Measurements from ENCODE around the gene SUSD2. TPM values are rescaled to one million over a fixed set of nuclear protein-coding genes. Genes with fewer than 3 reads are reported as not detected.
"Not testable (repeated sequence)": the region's sequence is repeated elsewhere in the genome, so short reads cannot be mapped to it uniquely, and the experiment has no call there.

Gene SUSD2
- total RNA-seq, 4 donors from 2014 or later, result 10.7 to 367 (median 209) TPM

DNA sequence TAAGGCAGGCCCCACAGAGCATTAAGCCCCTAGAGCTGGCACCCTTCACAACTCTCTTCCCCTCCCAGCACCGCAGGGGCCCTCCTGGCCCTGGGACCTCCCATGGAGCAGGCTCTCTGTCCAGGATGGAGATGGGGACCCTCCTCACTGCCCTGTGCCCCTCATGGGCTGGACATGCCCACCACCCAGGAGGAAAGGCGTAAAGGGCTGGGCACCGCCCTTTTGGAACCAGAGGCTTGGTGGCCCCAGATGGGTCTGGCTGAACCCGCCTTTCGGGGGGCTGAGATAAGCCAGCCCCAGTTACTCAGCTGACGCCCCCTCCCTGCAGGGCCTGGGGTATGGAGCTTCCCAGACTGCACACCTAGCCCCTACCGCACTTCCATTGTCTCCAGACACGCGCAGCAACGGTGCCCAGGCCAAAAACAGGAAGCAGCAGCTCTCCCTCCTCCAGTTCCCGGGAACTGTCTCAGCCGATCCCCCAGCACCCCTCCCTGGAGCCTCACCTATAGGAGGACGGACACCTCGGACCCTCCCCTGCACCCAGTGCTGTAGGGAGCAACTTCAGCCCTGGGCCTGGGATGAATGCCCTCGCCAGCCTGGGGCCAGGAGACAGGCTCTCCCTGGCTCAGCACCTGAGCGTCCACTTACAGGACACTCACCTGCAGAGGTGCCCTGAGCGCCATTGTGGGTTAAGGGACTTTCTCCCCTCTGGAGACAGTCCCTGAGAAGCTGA, 1.6 kb upstream of the SUSD2 start:
- no peak for DNase-seq
- no peak overlapping the region for H3K27ac ChIP-seq
- peaks cover 0 to 33% (median 0%) of the 10 kb centered on the region in 3 donors for H3K36me3 ChIP-seq
- no peaks in the 10 kb centered on the region for H3K27me3 ChIP-seq
- no peak overlapping the region for H3K4me3 ChIP-seq
- H3K9me3 ChIP-seq, result no peaks in the 10 kb centered on the region
- TF ChIP-seq, protein P1, sequence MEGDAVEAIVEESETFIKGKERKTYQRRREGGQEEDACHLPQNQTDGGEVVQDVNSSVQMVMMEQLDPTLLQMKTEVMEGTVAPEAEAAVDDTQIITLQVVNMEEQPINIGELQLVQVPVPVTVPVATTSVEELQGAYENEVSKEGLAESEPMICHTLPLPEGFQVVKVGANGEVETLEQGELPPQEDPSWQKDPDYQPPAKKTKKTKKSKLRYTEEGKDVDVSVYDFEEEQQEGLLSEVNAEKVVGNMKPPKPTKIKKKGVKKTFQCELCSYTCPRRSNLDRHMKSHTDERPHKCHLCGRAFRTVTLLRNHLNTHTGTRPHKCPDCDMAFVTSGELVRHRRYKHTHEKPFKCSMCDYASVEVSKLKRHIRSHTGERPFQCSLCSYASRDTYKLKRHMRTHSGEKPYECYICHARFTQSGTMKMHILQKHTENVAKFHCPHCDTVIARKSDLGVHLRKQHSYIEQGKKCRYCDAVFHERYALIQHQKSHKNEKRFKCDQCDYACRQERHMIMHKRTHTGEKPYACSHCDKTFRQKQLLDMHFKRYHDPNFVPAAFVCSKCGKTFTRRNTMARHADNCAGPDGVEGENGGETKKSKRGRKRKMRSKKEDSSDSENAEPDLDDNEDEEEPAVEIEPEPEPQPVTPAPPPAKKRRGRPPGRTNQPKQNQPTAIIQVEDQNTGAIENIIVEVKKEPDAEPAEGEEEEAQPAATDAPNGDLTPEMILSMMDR (IDR thresholded peaks at IDR 0.05), result no peak
- peaks cover 0 to 25% (median 0%) of the 10 kb centered on the region in 4 donors for H3K4me1 ChIP-seq

DNA sequence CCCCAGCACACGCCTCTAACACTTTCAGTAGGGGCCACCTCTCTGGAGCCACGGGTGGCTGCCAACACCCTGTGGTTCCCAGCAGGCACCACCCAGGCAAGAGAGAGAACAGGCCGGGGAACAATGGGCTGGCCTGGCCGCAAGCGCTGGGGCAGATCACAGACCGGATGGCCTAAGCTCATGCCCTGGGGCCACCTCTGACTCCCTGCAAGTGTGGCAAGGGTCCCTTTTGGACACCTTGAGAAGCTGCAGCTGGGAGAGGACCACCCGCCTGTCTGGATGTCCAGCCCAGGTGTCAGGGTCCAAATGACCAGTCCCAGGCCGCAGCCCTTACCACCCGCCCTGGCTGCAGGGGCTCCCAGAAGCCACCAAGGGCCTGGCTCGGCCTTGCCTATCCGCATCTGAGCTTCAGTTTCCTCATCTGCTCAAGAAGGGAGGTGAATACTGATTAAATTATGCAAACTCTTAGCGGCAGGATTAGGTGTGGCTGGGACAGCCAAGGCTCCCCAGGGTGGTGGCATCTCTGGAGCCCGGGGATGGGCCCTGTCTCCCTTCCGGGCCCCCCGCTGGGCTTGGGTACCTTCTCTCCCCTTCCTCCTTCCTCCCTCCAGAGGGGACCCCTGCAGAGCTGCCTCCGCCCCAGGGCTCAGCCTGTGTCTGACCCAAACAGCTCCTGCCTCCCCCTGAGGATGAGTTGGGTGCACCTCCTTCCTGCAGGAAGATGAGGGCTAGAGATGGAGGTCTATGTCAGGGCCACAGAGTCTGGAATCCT, 785 bp upstream of the SUSD2 start:
- H3K4me3 ChIP-seq, result no peak overlapping the region
- no peaks in the 10 kb centered on the region for H3K27me3 ChIP-seq
- peaks cover 0 to 20% (median 0%) of the 10 kb centered on the region in 4 donors for H3K4me1 ChIP-seq
- DNase-seq, result no peak
- TF ChIP-seq, protein P1 (IDR thresholded peaks at IDR 0.05), result no peak
- TF ChIP-seq POLR2A (IDR thresholded peaks at IDR 0.05), result no peak
- peak overlapping the region in 2 of 4 donors; percentile 70 to 80 for H3K27ac ChIP-seq
- peaks cover 0 to 27% (median 0%) of the 10 kb centered on the region in 3 donors for H3K36me3 ChIP-seq
- H3K9me3 ChIP-seq, result no peaks in the 10 kb centered on the region

DNA sequence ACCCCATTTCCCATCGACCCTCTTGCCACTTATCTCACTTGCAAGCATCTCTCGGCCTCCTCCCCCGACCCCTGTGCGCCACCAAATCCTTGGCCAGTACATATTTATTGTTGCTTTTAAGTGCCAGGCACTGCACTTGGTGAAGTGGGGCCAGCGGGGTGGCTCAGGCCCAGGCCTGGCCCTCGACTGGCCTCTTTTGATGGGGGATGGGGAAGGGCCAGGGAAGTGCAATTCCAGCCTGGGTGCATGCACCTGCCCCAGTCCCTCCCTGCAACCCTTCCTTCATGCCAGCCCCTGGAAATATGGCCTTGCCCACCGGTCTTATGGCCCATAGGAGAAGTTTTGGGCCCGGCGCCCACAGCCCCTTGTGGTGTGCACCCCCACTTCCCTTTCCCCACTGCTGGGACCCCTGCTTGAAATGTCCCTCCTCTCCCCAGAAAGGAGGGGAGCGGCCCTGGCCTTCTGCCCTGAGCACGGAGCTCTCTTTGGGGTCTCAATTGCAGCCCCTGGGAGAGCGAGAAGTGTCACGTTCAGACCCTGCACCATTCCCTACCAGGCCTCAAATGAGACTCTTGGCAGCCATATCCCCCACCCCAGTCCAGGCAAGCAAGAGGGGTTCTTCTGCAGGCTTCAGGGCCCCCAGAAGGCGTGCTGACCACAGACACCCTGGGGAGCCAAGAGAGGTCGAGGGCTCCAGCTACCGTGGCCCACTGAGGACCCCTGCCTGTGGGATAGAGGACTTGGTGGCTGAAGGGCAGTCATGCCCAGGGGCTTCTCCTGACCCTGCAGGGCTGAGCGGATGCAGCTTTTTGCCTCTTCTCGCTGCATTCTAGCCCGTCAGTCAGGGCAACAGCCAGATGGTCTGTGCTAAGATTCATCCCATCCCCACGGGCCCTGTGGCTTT, 961 bp downstream of the SUSD2 start:
- Histone ChIP-seq H3K4me3 (peak overlapping the region in 3 of 4 donors; percentile 24 to 42 (median 42)), H3K36me3 (peaks cover 0 to 9% (median 0%) of the 10 kb centered on the region in 3 donors), H3K4me1 (peaks cover 0 to 20% (median 0%) of the 10 kb centered on the region in 4 donors), H3K27ac (peak overlapping the region in 3 of 4 donors; percentile 32 to 80 (median 70)), H3K9me3 (no peaks in the 10 kb centered on the region), H3K27me3 (no peaks in the 10 kb centered on the region)
- no peak for TF ChIP-seq POLR2A (IDR thresholded peaks at IDR 0.05)
- TF ChIP-seq, protein P1 (IDR thresholded peaks at IDR 0.05), result no peak
- DNase-seq, result no peak

DNA sequence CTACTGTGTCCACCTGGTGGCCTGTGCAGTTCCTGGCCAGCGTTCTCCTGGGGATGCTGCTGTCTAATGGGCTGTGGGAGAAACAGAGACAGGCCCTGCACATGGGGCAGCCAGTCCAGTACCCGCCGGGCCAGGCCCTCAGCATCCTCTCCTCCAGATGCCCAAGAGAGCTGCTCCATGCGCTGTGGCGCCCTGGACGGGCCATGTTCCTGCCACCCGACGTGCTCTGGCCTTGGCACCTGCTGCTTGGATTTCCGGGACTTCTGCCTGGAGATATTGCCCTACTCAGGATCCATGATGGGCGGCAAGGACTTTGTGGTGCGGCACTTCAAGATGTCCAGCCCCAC, 1.6 kb downstream of the SUSD2 start:
- DNase-seq, H3K9me3 ChIP-seq, H3K27me3 ChIP-seq, H3K27ac ChIP-seq, H3K36me3 ChIP-seq: not testable (repeated sequence)
- Histone ChIP-seq H3K4me1 (peaks cover 0 to 20% (median 0%) of the 10 kb centered on the region in 4 donors), H3K4me3 (peak overlapping the region in 1 of 4 donors; percentile 42)

DNA sequence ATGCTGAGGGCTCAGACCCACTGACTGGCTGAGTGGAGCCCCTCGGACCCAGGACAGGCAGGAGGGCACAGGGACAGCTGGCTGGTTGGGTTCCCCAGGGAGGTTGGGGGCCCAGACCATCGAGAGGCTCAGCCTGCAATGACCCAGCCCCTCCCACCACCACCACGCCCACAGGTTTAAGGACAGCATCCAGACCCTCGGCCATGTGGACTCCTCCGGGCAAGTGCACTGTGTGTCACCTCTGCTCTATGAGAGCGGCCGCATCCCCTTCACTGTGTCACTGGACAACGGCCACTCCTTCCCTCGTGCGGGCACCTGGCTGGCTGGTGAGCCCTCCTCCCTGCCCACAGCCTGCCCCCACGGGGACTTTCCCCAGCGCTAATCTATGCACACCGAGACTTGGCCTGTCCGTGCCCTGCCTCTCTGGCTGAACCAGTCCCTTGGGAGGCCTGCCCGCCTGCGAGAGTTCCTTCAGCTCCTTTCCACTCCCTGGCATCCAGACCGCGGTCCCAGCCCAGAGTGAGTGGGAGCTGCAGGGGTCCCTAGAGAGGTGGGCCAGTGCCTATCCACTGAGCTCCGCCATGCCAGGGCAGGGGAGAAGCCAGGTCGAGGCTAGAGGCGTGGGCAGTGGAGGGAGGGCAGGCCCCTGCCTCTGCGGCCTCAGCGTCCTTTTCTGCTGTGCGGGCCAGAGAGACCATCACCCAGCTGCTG, 2.2 kb downstream of the SUSD2 start:
- Histone ChIP-seq H3K27me3 (no peaks in the 10 kb centered on the region), H3K4me3 (no peak overlapping the region), H3K4me1 (peaks cover 0 to 20% (median 0%) of the 10 kb centered on the region in 4 donors), H3K9me3 (no peaks in the 10 kb centered on the region), H3K36me3 (no peaks in the 10 kb centered on the region), H3K27ac (no peak overlapping the region)
- no peak for TF ChIP-seq POLR2A (IDR thresholded peaks at IDR 0.05)
- TF ChIP-seq, protein P1 (IDR thresholded peaks at IDR 0.05), result no peak
- peak in 2 of 3 donors; percentile 48 to 62 for DNase-seq

Measured in Peyer's patch (tissue), 4 donors.